Muscle of arm (tissue), 12 donors: ENCODE results near the gene CDX1. TPM values are rescaled to one million over a fixed set of nuclear protein-coding genes. Genes with fewer than 3 reads are reported as not detected.

Experiments used
- DNase-seq: peaks from one replicate; pipeline ENCODE4 v3.0.0-alpha.2; 2013
- polyA plus RNA-seq, 12 donors: library from polyadenylated mRNA; unstranded; fragments of 120-200 nt; gene quantifications; one replicate each; pipeline ENCODE4 v1.2.1, GENCODE V29; 2013; ENCODE audit not compliant: insufficient read length in 12 of 12

The CDX1 gene
- polyA plus RNA-seq, 12 donors = 0.20 to 47.4 (median 0.69) TPM; not detected in 7

DNA sequence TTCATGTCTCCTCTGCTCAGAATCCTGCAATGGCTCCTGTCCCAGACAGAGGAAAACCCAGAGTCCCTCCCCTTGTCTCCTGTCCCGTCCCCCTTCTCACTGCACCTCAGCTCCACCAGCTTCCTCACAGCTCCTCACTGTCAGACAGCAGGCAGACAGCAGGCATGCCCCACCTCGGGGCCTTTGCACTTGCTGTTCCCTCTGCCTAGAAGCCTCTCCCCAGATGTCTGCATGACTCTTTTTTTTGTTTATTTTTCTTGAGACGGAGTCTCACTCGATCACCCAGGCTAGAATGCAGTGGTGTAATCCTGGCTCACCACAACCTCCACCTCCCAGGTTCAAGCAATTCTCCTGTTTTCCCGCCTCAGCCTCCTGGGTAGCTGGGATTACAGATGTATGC lies 14.4 kb downstream of the CDX1 start:
- DNase-seq = no peak

DNA sequence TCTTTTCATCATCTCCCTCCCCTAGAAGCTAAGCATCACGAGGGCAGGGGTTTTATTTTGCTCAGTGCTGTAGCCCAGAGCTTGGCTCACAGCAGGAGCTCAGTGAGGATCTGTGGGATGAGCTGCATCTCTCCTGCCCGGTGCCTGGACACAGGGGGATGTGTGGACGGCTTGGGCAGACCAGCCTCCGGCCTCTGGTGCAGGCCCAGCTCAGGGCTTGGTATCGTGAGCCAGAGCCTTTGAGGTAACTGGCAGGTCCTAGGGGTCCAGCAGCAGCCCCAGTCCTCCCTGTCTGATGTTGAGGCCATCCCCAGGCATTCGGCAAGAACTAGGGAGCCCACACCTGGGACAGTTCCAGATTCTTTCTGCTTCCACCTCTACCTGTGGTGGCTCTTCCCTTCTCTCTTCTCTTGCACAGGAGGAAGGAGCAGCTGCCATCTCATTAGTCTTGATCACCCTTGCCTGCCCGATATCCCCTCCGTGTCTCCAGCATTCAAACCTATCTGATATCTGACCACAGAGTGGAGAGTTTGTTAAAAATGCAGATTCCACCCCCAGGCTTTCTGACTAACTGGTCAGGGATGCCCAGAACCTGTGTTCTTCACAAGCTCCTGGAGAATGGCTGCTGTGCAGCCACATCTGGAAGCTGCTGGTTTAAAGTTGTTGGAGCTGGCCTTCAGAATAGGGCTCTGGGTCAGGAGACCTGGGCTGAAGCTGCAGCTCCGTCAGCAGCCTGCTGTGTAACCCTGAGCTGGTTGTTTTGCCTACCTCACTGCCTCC lies 15.4 kb downstream of the CDX1 start:
- DNase-seq = no peak

DNA sequence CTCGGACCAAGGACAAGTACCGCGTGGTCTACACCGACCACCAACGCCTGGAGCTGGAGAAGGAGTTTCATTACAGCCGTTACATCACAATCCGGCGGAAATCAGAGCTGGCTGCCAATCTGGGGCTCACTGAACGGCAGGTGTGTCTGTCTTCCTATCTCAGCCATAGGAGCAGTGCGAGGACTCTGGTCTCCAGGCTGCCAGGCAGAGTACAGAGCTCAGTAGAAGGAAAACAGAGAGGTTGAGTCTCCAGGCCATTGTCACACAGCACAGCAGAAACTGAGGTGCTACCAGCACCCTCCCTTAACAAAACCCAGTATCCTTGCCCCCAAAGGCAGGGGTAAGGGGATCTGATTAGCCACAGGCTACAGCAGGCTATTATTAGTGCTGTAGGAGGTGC lies 16.2 kb downstream of the CDX1 start:
- DNase-seq = no peak

DNA sequence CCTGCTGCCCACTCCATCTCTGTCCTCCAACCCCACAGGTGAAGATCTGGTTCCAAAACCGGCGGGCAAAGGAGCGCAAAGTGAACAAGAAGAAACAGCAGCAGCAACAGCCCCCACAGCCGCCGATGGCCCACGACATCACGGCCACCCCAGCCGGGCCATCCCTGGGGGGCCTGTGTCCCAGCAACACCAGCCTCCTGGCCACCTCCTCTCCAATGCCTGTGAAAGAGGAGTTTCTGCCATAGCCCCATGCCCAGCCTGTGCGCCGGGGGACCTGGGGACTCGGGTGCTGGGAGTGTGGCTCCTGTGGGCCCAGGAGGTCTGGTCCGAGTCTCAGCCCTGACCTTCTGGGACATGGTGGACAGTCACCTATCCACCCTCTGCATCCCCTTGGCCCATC lies 16.9 kb downstream of the CDX1 start:
- no peak for DNase-seq

DNA sequence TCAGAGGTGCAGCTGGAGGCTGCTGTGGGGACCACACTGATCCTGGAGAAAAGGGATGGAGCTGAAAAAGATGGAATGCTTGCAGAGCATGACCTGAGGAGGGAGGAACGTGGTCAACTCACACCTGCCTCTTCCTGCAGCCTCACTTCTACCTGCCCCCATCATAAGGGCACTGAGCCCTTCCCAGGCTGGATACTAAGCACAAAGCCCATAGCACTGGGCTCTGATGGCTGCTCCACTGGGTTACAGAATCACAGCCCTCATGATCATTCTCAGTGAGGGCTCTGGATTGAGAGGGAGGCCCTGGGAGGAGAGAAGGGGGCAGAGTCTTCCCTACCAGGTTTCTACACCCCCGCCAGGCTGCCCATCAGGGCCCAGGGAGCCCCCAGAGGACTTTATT lies 17.4 kb downstream of the CDX1 start:
- DNase-seq = no peak

DNA sequence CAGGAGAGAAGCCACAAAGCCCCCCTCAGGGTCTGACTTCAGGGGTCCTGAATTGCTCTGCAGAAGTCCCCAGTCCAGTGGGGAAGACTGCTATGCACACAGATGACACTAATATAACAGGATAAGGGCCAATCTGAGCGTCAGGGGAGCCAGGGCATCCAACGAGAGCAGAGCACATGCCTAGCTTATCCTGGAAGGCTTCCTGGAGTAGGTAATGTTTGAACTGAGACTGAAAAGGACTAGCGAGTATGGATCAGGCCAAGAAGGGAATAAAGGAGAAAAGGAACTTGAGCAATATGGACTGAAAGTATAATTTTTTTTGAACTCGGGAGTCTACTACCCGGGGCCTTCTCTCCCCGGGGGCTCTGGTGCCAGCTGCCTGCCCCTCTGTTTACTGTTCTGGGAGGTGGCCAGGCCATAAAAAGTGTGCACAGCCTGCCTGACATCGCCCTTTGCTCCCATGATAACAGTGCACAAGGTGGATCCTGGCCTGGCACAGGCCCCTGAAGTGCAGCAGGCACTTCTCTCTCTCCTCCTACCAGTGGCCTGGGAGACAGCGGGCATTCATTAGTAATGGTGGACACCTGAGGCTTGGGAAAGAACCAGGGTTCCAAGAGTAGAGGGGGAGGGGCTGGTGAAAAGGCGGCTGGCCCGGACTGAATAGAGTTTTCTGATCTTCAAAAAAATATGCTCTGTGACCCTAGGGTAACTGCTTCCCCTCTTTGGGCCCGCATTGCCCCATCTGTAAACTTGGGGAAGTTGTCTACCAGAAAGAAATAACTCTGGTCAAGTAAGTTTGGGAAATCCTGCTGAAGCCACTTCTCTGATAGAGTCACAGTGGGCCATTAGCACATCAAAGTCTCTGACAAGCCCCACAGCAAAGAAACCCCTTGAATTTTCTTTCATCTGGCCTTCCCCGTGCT lies 18.7 kb downstream of the CDX1 start:
- DNase-seq = no peak

DNA sequence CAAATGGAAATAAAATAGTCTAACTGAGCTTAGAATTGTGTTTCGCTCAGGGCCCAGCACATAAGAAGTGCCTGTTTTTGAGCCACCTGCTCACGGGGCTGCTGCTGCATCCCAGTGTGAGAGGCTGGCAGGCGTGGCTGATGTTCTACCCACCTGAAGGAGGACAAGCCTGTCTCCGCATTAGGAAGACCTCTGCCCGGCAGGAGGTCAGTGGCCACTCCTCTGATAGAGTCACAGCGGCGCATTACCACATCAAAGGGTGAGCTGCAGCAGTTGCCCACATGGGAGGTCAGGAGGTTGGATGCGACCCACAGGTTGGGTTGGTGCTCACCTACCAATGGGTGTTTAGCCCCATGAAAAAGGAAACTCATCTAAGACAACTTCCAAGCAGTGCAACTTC lies 19.6 kb downstream of the CDX1 start:
- DNase-seq = no peak

DNA sequence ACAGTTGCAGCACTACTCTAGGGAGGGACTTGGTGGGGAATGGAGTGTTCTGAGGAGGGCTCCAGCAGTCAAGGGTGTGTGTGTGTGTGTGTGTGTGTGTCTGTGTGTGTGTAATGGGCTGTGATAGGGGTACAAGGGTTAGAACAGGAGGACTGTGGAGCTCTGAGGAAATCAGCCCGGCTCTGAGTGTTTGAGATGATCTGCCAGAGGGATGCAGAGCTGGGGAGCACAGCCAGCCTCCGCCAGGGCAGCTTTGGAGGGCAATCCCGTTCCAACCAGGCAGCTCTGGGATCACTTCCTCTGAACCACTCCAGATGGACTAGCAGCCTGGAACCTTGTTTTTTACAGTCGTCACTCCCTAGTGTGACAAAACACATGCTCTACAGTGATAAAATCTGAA lies 20.3 kb downstream of the CDX1 start:
- no peak for DNase-seq

DNA sequence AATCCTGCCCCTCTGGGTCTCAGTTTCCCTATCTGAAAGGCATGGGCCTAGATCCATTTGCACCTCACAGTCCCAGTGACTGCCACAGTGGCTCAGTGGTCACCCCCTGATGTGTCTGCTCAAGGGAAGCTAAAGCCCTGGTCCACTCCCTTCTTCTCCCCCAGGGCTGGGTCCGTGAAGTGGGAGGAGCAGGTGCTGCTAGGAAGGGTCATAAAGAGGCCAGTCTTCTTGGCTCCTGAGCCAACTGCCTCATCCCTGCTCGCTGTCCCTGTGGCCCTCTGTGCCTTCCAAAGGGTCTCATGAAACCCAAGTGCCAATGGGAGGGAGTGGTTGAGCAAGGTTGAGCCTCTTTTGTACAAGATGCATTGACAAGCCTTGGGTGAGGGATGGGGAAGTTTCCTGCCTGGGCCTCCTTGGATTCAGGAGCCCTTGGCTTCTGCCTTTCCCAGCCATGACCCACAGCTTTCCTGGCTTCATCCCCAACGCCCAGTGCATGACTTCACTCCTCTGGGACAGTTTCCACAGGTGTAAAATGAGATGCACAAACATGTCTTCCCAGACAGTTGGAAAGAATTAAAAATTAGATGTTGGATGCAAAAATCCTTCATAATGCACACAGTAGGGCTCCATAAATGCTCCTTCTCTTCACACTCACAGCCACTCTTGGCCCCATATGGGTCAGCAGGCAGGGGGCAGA lies 21.7 kb downstream of the CDX1 start:
- DNase-seq = no peak

DNA sequence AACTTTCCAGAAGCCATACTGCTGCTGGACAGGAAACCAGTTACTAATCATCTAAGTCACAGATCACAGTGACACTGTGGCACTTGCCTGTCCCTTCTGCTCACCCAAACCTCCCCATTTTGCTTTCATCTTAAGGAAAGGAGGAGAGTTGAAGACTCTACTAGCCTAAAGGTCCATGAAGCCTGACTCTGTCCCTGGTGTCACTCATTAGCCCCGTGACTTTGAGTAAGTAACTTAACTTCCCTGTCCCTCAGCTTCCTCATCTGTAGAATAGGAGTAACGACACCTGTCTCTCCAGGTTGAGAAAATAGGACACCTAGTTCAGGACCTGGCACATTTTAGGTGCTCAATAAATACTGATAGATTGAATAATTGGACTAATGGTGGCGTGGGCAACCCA lies 22.7 kb downstream of the CDX1 start:
- DNase-seq = no peak

DNA sequence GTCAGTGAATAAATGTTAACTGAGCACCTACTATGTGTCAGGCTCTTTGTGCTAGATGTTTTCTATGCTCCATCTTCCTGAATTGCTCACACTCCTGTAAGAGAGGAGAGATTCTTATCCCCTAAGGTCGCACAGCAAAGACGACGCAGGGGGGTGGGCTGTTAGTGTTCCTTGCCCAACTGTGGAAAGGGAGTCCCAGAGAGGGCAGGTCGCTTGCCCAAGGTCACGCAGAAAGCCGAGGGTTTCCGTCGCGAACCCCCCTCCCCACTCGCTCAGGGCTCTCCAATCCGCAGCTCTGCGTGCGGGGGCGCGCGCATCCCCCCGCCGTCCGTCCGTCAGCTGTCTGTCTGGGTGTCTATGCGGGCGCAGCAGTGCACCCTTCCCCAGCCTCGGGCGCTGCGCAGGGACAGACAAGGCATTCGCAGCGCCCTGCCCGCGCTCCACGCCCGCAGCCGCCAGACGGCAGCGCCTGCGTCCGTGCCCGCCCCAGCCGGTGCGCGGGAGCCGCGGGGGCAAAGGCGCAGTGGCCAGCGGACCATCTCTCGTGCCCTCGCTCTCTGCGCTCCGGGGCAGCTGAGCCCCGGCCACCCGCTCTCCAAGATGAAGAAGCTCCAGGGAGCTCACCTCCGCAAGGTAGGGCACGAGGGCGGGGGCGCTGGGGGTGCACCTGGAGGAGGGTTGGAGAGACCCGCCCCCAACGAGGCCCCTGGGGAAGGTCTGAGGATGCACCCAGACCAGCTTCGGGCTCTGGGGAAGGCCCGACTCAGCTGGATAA lies 23.3 kb downstream of the CDX1 start, which contains the start of gene SLC6A7:
Gene SLC6A7, plus strand, starts transcription at position 335 of the 775 bp plus-strand sequence. Its CDS starts 266 bp downstream, at position 601.
- no peak for DNase-seq

DNA sequence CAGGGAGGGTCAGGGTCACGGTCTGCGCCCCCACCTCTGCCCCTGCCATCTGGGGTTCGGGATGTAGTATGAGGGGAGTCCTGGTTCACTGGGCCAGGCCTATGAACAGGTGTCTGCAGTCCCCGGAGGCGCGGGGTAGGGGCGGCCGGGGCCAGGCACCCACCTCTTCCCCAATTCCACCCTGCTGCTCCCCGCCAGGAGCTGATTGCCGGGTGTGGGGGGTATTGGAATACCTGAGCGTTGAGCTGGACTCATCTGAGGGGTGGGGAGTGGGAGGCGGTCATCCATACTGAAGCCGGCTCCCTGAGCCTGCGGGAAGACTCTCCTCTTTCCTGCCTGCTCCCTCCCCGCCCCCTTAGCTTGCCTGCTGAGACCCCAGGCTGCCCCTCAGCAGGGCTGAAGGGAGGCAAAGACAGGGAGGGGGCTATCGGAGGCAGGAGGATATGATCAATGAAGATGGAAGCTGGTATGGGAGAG lies 24.0 kb downstream of the CDX1 start:
- DNase-seq = no peak

DNA sequence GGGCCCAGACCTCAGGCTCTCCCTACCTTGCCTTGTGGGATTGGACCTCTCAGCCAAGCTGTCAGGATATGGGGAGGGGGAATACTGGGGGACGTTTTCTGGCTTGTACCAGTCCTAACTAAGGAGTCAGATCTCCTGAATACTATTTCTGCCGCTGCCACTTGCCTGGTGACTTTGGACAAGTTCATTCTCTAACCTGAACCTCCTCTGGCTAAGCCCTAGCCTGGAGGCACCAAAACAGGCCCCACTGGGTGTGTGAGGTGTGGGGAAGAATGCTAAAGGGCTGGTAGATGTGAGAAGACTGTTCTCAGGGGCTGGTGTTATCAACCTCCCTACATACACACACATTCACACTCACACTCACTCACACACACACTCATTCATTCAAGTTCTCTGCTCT lies 24.4 kb downstream of the CDX1 start:
- no peak for DNase-seq

DNA sequence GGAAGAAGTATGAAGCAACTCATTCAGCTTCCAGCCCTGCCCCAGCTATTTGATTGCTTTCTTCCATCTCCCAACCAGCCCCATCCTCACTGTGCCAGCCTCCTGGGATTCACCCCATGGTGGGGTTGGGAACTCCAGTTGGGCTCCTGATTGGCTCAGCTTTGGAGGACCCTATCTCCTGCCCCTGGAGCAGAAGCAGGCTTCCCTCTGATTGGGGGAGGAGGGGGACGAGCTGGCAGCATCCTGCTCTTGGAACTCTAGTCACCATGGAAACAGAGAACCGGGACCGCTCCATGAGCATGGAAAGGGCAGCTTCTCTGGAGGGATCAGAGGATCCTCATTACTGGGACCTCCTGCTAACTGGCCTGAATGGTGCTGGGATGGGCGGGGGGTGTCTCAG lies 25.9 kb downstream of the CDX1 start:
- no peak for DNase-seq

DNA sequence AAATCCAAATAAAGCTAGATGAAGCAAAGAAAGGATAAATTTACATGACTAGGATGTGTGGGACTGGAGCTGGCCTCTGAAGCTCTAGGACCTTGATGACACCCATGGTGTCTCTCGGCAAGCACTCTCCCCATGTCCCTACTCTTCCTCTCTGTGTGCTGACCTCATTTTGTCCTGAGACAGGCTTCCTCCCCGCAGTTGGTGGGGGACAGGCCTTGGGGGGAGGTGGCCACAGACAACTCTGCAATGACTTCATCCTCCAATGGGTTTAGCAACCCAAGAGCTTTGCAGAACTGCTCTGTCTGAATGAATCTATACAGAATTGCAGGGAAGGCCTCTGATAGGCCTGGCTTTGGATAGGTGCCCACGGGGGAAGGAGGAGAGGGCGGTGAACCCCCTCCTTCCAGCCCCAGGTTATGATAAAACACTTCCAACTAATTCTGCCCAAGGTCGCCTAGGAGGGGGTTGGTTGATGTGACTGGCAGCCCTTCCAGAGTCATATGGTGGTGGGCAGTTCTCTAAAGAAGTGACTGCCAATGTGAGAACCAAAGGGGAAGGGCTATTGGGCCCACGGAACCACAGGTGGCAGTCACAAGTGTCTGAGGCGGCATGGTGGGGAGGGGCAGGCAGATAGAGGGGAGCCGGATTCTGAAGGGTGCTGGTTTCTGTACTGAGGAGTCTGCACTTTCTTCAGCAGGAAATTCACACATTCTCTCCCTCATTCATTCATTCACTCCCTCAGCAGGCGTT lies 29.3 kb downstream of the CDX1 start:
- DNase-seq = no peak

DNA sequence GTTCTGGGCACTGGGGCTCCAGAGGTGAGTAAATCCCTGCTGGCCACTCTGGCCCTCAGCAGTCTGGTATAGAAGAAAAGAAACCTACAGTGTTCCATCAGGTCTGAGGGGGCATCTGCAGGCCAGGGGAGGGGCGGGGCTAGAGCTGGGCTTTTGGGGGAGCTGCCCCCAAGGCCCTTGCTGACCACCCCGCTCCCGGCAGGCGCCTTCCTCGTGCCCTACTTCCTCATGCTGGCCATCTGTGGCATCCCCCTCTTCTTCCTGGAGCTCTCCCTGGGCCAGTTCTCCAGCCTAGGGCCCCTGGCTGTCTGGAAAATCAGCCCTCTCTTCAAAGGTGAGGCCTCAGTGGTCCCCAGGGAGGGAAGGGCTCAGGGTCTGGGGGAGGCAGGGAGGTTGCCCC lies 29.9 kb downstream of the CDX1 start:
- no peak for DNase-seq

DNA sequence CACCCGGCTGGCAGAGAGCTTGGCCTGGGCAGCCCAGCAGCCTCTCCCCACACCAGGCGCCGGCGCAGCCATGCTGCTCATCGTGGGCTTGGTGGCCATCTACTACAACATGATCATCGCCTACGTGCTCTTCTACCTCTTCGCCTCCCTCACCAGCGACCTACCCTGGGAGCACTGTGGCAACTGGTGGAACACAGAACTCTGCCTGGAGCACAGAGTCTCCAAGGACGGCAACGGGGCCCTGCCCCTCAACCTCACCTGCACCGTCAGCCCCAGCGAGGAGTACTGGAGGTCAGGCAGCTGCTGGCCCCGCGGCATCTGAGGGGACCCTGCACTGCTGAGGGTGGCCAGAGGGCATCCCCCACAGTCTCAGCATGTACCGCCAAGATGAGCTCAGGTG lies 30.4 kb downstream of the CDX1 start:
- no peak for DNase-seq

DNA sequence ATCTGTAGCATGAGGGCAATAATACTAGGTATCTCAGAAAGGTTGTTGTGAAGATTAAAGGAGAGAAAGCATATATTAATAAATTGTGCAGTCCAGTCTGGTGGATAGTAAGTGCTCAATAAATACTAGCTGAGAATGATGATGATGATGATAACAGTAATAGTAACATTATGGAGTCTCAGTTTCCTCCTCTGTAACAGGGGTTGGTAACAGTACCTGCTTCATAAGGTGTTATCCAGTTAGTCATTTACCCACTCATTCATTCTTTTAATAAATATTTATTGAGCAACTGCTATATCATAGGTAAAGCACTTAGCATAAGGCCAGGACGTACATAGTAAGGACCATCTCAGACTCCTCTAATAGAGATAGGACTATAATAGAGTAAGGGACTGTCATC lies 30.9 kb downstream of the CDX1 start:
- DNase-seq = no peak

DNA sequence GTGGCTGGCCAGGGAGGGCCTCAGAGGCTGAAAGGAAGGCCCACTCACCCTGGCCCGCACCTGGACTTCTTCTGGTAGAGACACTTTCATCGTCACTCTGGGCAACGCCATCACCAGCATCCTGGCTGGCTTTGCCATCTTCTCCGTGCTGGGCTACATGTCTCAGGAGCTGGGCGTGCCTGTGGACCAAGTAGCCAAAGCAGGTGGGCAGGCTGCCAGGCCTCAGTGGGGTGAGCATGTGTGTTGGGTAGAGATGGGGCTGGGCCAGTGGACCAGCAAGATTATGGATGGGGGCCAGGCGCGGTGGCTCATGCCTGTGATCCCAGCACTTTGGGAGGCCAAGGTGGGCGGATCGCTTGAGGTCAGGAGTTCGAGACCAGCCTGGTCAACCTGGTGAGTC lies 35.9 kb downstream of the CDX1 start:
- DNase-seq = no peak

DNA sequence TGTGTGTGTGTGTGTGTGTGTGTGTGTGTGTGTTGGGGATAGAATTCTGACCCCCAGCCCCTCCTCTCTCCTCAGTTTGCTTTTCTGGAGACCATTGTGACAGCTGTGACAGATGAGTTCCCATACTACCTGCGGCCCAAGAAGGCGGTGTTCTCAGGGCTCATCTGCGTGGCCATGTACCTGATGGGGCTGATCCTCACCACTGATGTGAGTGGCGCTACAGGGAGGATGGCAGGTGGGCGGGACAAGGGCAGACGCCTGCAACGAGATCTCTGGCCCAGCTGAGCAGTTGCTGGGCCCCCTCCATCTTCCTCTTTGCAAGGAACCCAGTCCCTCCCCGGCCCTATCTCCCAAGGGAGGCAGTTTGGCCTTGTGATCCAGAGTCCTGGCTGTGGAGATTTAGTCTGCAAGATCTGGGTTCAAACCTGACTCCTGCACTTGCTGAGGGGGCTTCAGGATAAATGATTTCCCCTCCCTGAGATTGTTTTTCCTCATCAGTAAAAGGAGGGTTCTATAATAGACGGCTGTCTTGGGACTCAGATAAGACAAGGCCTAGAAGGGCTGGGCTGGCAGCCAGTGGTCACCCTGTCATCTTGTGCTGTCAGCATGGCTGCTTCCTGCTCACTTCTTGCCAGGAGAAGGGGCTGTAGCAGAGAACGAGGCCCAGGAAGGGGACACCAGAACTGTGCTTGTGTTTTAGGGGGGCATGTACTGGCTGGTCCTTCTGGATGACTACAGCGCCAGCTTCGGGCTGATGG lies 37.4 kb downstream of the CDX1 start:
- DNase-seq = no peak
